Right ventricle myocardium superior (tissue), 1 donor: Measurements from ENCODE around the gene SP140L. TPM values are rescaled to one million over a fixed set of nuclear protein-coding genes. Genes with fewer than 3 reads are reported as not detected.
"Not testable (repeated sequence)": the region's sequence is repeated elsewhere in the genome, so short reads cannot be mapped to it uniquely, and the experiment has no call there.

Experiments
- ATAC-seq: fragments of 200-7000 bp; cut with Tn5 transposase; one replicate; pipeline ENCODE4 v1.9.1; 2020; ENCODE audit warnings: mild to moderate bottlenecking; ENCODE audit not compliant: poor library complexity
- DNase-seq: peaks from one replicate; pipeline ENCODE4 v3.0.0-alpha.2; 2020
- intact Hi-C: fragments of 100-400 bp; cut with DNase I; formaldehyde crosslinking; loops from one replicate; pipeline ENCODE4 v1.11.2; 2022
- total RNA-seq: library from RNA; stranded (reverse); fragmentation: NEBNext Ultra II Directional; extraction: Animal tissue kit (Norgen Biotek cat#: 25700); gene quantifications from one replicate; pipeline ENCODE4 v1.2.1, GENCODE V29; 2021
- donor health status: DM: no; HTN: yes; CAD: no; lungs with severe emphysema.

SP140L gene
- total RNA-seq, 1 donor from 2014 or later, result 5.5 TPM

DNA sequence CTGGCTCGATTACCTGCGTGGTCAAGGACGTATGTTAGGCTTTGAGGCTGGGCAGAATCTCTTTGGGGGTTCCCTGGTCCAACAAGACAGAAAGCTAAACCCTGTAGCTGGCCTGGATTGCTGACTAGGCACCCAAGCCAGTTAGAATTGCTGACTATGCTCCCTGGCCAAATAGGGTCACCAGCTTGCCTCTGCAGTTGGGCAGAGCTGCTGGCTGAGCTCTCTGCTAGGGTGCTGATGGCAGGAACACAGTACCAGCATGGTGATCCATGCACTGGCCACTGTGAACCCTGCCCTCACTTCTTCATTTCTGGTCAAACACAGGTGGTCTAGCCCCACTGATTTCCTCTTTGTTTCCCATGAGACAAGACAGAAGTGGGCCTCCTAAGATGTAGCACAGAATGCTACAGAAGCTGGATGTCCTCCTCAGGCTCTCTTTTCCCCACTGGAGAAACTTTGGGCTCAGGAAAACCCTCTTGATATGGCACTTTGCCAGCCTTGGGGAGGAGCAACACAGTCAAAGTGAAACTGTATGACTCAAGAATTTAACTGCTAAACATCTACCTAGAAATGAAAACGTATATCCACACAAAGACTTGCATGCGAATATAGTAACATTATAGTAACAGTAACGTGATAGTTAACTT lies 20.8 kb downstream of the SP140L start:
- no peak for DNase-seq
- intact Hi-C loops, result no loop called here
- peak; percentile 56 for ATAC-seq

DNA sequence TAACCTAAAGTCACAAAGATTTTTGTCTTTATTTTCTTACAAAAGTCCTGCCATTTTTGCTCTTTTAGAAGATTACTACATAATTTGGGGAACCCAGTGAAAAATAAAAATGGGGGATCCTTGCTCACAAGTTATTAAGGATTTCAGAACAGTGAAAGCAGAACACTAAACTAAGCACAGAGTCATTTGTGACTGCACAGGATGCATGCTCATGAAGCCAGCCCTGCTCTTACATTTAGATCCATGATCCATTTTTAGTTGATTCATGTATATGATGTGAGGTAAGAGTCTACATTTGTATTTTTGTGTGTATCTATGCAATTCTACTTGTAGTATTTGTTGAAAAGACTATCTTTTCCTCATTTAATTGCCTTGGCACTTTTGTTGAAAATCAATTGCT lies 21.8 kb downstream of the SP140L start:
- DNase-seq, result no peak
- ATAC-seq, result no peak
- intact Hi-C loops, result no loop called here

DNA sequence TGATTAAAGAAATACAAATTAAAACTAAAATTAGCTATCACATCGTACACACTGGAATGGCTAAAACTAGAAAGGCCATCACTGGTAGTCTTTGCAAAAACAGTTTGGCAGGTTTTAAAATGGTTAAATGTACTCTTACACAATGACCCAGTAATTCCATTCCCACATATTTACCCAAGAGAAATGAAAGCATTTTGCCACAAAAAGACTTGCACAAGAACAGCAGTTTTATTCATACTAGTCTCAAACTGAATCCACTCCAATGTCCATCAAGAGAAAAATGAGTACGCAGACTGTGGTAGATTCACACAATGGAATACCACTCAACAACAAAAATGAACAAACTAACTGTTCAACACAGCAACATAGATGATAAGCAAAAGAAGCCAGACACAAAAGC lies 29.1 kb downstream of the SP140L start:
- intact Hi-C loops, result no loop called here
- DNase-seq, result no peak
- peak; percentile 53 for ATAC-seq

DNA sequence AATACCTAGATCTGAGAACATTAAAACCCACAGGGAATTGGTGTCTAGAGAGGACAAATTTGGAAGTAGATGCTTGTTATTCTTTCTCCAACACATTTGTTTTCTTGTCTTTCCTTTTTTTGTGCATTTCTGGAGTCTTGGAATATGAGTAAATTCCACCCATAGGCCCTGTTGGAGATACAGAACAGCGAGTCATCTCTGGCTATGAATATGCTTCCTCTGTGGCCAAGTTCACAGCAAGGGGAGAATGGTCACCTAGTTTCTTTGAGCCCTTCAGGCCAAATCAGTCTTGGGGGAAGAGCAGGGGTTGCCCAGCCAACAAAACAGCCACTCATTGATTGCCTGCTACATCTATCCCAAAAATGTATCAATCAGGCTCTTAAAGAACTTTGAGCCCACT lies 31.3 kb downstream of the SP140L start:
- intact Hi-C loops, result no loop called here
- ATAC-seq, result no peak
- no peak for DNase-seq

DNA sequence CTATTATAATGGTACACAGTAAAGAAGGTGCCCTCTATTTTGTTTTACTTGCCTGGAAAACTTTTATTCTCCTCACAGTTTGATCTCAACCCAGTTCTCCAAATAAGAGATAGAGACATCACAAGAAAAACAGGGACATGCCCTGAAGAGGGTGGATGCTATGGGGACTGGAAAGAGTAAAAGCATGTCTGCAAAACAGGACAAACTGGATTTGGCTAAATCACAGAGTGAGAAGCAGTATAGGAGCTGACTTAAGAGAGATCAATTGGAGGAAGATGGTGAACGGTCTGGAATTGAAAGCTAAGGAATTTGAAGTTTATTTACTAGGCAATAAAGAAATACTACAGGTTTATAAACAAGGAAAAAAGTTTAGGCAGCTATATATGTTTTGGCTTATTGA lies 33.0 kb downstream of the SP140L start:
- DNase-seq, result no peak
- intact Hi-C loops, result no loop called here
- ATAC-seq, result no peak

DNA sequence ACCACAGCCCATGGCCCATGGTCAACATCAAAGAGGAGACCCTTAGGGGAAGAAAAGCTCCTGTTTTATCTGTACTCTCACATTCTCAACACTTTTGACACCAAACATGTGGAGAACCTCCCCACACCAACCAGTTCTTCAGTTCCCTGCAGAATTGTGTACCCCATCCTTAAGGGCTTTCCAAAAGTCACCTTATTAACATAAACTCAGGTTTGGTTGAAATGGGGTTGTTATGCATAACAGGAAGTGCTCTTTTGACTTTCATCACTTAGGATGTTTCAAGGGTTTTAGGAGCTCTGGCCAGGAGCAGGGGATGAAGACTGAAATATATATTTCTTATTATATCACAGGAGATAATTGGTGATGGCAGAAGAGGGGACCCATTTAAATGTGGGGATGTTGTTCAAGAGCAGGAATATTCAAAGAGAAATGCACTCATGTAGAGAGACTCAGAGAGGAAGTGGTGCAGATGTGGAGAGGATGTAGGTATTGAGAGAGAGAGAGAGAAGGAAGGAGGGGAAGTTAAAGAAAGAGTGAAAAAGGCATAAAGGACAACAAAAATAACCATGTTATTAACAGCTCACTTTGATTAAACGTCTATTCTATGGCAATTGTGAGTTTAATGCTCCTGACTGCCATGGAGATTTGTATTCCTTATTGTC lies 35.2 kb downstream of the SP140L start:
- intact Hi-C loops, result no loop called here
- no peak for ATAC-seq
- DNase-seq, result no peak

DNA sequence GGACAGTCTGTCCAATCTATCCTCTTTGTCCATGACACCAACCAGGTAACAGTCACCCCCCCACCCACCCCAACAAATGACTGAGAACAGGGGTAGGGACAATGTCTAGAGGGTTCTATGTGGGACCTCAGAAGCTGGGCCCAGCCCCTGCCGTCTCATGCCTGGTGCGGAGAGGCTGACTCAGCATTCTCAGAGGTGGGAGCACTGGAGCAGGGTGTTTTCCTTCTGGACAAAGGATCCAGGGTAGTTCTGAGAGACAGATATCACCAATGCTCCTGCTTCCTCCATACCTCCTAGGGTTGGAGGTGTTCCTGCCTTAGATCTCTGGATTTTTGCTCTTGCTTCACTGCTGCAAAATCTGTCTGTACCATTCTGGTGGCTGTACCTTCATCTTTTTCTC lies 55.1 kb downstream of the SP140L start:
- ATAC-seq (no peak), DNase-seq (no peak)
- intact Hi-C loops, result no loop called here

DNA sequence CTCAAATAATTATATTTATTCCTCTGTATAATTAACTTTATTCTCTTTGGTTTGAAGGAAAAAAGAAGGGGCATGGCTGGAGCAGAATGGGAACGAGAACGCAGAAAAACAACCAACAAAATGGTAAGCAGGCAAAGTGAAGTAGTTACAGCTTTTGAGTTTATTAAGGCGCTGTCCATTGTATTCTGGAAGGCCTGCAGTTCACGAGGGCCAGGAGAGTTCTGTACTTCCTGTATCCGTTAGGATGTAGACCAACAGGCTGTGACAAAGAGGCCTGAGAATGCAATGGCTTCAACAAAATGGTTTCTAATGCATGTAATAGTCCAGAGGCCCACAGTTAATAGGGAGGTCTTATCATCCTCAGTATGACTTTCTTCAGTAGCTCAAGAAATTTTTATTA lies 56.5 kb downstream of the SP140L start:
- intact Hi-C loops, result no loop called here
- DNase-seq (no peak), ATAC-seq (no peak)

DNA sequence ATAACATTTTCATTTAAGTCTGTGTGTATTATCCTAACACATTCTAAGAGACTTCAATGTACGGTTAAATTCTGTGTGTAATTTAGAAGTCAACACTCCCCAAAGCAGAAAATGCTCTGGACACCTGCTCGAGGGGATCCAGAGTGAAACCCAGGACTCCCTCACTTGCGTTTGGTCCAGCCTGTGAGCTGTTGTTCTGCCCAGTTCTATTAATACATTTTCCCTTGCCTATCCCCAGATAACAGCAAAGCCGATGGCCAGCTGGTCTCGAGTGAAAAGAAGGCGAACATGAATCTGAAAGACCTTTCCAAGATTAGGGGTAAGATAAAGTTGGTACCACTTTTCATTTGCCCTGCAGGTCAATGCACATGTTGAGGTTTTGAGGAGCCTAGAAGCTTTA lies 58.0 kb downstream of the SP140L start:
- no peak for DNase-seq
- intact Hi-C loops, result no loop called here
- ATAC-seq, result peak; percentile 51

DNA sequence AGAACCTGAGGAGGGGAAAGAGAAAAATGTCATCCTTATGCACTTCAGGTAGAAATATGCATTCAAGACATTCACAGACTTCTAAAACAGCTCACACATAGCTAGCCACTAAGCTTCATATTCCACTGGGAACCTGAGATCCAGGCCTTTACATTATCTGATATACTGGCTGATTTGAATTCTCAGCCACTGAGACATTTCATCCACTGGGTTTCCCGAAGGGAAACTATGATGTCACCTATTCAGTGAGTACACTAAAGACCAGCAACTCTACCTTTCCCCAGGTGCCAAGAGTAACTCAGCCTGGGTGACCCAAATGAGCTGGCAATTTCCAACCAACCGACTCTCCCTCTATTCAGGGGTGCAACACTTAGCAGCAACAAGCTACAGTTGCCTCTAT lies 67.3 kb downstream of the SP140L start:
- no peak for ATAC-seq
- no peak for DNase-seq
- intact Hi-C loops, result no loop called here

DNA sequence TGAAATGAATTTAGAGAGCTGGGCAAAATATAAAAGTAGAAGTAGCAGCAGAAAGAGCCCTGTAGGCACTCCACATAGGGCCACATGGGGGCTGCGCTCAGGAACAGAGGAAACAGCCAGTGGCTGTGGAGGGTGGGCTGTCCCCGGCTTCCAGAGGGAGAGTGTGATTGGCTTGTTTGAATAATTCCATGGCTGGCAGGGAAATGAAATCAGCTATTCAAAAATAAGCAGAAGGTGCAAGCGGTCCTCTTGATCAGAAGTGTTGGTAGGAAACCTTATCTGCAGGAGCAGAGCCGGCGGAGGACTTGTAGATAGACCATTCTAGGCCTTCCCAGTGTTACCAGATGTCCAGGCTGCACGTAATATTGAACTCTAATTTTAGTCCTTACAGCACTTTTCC lies 71.7 kb downstream of the SP140L start:
- DNase-seq (peak; percentile 41), ATAC-seq (peak; percentile 81)
- intact Hi-C loops, result not testable (repeated sequence)

DNA sequence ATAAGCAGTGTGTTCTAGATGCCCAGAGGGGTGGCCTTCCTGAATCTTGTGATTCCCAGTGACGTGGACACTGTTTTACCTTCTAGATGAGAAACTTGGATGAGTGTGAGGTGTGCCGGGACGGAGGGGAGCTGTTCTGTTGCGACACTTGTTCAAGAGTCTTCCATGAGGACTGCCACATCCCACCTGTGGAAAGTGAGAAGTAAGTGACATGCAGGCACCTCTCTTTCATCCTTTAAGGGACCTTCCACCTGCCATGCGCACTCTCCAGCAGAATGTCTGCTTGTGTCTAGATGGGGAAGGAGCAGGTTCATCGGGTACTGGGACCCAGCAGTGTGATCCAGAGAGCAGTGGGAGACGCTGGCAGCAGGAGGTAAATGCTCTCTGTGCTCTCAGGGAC lies 73.0 kb downstream of the SP140L start:
- no peak for ATAC-seq
- no peak for DNase-seq
- intact Hi-C loops, result no loop called here

DNA sequence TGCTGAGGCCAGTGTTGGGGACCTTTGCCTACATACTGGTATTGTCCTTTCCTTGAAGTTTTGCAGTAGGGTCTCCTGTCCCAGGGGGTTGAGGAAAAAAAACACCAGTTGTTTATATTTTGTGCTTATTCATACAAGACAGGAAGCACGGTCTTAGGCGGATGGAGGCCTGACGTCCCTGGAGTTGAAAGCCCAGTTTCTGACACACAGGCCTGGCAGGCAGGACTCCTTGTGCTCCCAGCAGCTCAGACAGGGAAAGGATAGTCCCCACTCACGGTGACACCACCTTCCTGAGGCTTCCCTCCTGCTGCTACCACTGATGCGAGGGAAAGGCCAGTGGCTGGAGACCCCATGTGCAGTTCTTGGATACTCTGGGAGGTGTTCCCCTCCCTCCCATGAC lies 73.5 kb downstream of the SP140L start:
- DNase-seq, result no peak
- no peak for ATAC-seq
- intact Hi-C loops, result no loop called here

DNA sequence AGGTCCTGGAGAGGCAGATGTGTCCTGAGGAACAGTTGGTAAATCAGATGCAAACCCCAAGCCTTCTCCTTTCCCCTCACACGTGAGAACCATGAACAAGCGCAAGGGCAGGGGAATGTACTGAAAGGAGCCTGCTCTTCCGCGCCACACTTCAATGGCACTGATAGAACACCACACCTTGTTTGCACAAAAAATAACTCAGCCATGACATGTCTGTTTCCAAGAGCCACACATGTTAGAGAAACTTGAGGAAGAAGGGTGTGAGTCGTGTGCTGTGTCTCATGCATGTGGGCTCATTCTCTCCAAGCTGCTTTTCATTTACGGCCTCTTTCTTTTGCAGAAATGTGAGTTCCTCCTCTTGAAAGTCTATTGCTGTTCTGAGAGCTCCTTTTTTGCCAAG lies 74.0 kb downstream of the SP140L start:
- ATAC-seq, intact Hi-C loops, DNase-seq: not testable (repeated sequence)

DNA sequence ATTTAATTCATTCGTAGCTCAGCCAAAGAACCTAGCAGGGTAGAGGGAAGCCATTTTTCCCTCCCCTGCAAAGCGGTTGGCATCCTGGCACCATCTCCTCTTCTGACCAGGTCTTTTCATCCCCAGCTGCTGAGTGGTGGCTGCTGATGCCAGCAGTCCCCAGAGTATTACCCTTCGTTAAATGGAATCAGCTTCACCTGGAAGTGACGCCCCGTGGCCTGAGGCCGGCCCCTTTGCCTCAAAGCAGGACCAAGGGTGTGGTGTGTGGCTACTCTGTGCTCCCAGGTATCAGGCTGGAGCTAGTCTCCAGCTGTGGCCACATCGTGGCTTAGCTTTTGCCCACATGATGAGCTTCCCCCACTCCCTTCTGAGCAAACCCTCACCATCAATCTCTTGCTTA lies 76.8 kb downstream of the SP140L start:
- ATAC-seq (no peak), DNase-seq (no peak)
- intact Hi-C loops, result no loop called here

DNA sequence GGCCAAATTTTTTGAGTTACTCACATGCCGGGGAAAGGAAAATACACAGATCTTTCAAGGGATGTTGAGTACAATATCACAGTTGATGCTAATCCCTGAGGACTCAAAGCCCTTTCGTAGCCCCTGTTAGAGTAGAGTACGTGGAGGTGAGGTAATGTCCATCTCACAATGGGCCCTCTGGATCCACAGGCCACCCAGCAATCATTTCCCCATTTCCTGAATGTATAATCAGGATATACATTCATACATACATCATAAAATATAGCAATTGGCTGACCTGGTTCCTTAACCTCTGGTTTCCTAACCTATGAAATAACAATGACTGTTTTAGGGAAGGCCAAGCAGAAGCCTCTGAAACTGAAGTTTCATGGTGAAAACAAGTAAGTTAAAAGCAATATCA lies 78.8 kb downstream of the SP140L start:
- ATAC-seq, result no peak
- intact Hi-C loops, result no loop called here
- DNase-seq, result no peak

DNA sequence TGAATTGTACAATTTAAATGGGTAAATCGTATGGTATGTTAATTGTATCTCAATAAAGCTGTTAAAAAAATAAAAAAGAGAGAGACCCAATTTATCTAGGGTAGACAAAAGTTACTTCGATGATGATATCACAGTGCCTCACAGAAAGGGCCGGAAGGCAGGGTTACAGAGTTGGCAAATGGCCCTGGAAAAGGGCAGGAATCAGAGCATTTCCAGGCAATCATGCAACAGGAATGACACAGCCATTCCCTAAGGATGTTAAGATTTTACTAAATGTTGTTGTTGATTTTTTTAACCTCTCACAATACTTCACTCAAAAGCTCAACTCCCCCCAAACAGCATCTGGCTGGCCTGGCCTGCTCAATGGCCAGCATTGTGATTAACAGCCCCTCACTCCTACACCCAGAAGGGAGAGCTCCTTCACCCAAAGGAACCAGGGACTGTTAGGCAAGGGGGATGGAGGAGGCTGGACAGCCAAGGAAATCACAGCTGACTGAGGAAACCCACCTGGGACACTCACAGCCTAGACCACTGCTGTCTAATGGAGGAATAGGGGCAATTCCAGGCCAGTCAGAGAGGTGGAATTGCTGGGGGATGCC lies 81.3 kb downstream of the SP140L start:
- intact Hi-C loops, result no loop called here
- DNase-seq (no peak), ATAC-seq (peak; percentile 40)

DNA sequence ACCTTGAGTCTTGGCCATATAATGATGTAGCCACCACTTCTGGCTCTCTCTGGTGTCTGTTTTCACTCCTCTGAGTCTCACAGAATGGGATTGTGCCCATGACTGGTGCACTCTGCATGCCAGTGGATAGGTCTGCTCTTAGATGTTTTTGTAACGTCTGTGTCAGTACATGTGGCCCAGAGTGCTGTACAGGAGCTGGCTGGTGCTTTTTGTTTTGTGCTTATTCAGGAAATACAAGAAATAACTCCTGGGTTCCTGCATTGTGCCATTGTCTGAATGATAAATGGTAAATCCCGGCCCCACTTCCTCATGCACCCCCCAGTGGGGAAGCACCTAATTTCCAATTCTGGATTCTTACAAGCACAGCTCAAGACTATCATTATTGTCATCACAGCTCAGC lies 82.3 kb downstream of the SP140L start:
- intact Hi-C loops, result not testable (repeated sequence)

DNA sequence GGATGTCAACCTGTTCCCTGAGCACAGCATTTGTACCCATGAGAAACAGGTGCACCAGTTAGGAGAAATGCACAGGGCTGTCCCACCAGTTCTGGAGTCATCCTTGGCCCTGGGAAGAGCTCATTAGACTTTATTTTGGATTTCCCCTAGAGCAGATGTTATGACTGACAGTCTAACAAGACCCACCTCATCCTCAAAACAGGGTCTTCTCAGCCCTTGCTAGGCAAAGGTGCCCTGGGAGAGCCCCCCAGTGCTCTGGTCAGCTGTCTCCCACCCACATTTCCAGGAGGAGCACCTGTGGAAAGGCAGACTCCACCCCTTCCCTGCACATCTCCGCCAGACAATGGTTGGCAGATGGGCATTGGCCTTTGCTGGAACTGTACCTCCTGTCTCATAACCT lies 83.3 kb downstream of the SP140L start:
- no peak for ATAC-seq
- intact Hi-C loops, result no loop called here

More for the DNA sequence above, 82.3 kb downstream of the SP140L start:
- ATAC-seq, DNase-seq: not testable (repeated sequence)

DNA sequence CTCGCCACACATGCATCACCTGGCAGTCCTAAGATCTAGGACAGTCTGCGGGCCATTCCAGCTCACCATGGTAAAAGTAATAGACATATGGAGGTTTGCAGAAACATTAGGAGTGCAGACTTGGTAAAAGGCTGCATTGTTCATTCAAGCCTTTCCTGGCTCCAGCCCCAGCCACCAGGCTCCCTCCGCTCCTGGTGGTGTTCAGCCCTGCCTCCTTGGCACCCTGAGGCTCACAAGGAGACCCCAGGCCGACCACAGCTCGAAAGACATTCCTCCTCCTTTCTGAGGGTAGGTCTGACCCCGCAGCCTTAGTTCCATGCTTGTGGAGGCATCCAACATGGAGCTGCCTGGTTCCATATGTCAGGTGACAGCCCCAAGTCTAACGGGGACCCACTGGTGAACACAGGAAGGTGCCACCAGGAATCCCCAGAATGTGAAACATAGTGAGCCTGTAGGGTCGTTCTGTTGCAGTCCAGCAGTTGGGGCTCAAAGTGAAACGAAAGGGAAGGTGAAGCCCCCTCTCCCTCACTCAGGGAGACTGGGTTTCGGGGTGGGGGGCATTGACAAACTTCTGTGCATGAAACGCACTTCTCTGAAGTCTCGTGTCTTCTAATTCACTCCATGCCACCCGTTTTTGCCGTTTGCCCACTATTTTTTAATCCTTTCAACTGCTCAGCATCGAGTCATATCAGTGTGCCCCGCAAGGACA lies 84.0 kb downstream of the SP140L start:
- ATAC-seq, result no peak
- intact Hi-C loops, result no loop called here
- no peak for DNase-seq

More for the DNA sequence above, 83.3 kb downstream of the SP140L start:
- DNase-seq, result no peak
